Activated T-helper 2 cell treated with anti-CD3 and anti-CD28 coated beads, Interferon-gamma antibody, Interleukin-2, Interleukin-4, amounts not matched to agents 10 μg/mL and 5 μg/mL and 100 μg/mL, durations not matched to agents 14 hours and 24 hours and 36 hours (primary cell): ENCODE results near the gene C17orf75. TPM values are rescaled to one million over a fixed set of nuclear protein-coding genes. Genes with fewer than 3 reads are reported as not detected.
A peak's percentile ranks its signal among the peaks of the same experiment; 100 is the strongest.
"Not testable (repeated sequence)": the region's sequence is repeated elsewhere in the genome, so short reads cannot be mapped to it uniquely, and the experiment has no call there.

ENCODE experiments used
- DNase-seq: peaks from one replicate; pipeline ENCODE4 v3.0.0; 2021; ENCODE audit warnings: low spot score
- H3K27ac Mint-ChIP-seq: one replicate; pipeline ENCODE4 v1.8.0; 2021; ENCODE audit warnings: mixed read lengths
- H3K27me3 Mint-ChIP-seq: one replicate; pipeline ENCODE4 v1.8.0; 2021; ENCODE audit warnings: low read depth, mixed read lengths
- H3K36me3 Mint-ChIP-seq: one replicate; pipeline ENCODE4 v1.8.0; 2021; ENCODE audit warnings: low read depth, mixed read lengths
- H3K4me1 Mint-ChIP-seq: one replicate; pipeline ENCODE4 v1.8.0; 2021; ENCODE audit warnings: low read depth, mixed read lengths
- H3K4me3 Mint-ChIP-seq: one replicate; pipeline ENCODE4 v1.8.0; 2021; ENCODE audit warnings: low read depth, mild to moderate bottlenecking, moderate library complexity, mixed read lengths
- H3K9me3 Mint-ChIP-seq: one replicate; pipeline ENCODE4 v1.8.0; 2021; ENCODE audit warnings: mixed read lengths
- intact Hi-C: fragments of 100-400 bp; cut with micrococcal nuclease; formaldehyde crosslinking; loops from one replicate; pipeline ENCODE4 v1.15.1; 2023
- total RNA-seq: library from RNA; stranded (reverse); gene quantifications from 2 replicates; pipeline ENCODE4 v1.2.3, GENCODE V29; 2022

The C17orf75 gene, protein sequence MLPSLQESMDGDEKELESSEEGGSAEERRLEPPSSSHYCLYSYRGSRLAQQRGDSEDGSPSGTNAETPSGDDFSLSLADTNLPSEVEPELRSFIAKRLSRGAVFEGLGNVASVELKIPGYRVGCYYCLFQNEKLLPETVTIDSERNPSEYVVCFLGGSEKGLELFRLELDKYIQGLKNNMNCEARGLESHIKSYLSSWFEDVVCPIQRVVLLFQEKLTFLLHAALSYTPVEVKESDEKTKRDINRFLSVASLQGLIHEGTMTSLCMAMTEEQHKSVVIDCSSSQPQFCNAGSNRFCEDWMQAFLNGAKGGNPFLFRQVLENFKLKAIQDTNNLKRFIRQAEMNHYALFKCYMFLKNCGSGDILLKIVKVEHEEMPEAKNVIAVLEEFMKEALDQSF
- total RNA-seq, result 25.6 and 32.8 TPM in 2 replicates

GRCh38 chr17:32341857-32342602, at the start of gene C17orf75:
C17orf75 (minus strand) TSS chr17:32342173; CDS start chr17:32342139, 34 bp downstream.
- peak; percentile 73 for DNase-seq
- Mint-ChIP-seq H3K4me1 (peaks cover 24% of the 10 kb centered on the region), H3K9me3 (no peaks in the 10 kb centered on the region), H3K4me3 (peak within 1 kb of the TSS; percentile 90), H3K27ac (peak within 1 kb of the TSS; percentile 96), H3K36me3 (peaks cover 17% of the 10 kb centered on the region), H3K27me3 (no peaks in the 10 kb centered on the region)
- intact Hi-C loops, result loop anchor here (1.0 kb wide), 1 partner anchor 8 kb away; the partner anchor contains the start of gene ZNF207

GRCh38 chr17:32388613-32389459, 46.9 kb upstream of the C17orf75 start:
- Mint-ChIP-seq H3K27me3 (no peaks in the 10 kb centered on the region), H3K4me1 (no peaks in the 10 kb centered on the region), H3K27ac (no peak overlapping the region), H3K9me3 (no peaks in the 10 kb centered on the region), H3K36me3 (peaks cover 12% of the 10 kb centered on the region), H3K4me3 (no peak overlapping the region)
- intact Hi-C loops, result no loop called here
- DNase-seq, result no peak

DNA sequence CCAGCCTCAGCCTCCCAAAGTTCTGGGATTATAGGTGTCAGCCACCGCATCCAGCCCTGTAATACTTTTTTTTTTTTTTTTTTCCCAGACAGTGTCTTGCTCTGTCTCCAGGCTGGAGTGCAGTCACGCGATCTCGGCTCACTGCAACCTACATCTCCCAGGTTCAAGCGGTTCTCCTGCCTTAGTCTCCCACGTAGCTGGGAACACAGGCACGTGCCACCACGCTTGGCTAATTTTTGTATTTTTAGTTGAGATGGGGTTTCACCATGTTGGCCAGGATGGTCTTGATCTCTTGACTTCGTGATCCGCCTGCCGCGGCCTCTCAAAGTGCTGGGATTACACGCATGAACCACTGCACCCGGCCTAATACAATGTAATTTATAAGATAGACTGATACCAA, 46.2 kb upstream of the C17orf75 start:
- H3K27ac Mint-ChIP-seq, H3K4me1 Mint-ChIP-seq, H3K9me3 Mint-ChIP-seq, DNase-seq, intact Hi-C loops, H3K4me3 Mint-ChIP-seq, H3K27me3 Mint-ChIP-seq: not testable (repeated sequence)
- peaks cover 12% of the 10 kb centered on the region for H3K36me3 Mint-ChIP-seq

- Mint-ChIP-seq H3K4me3 (no peak overlapping the region), H3K9me3 (no peaks in the 10 kb centered on the region), H3K36me3 (peaks cover 24% of the 10 kb centered on the region), H3K27me3 (no peaks in the 10 kb centered on the region), H3K4me1 (peaks cover 3% of the 10 kb centered on the region), H3K27ac (no peak overlapping the region)
- intact Hi-C loops, result no loop called here
- DNase-seq, result no peak
These were observed 44.9 kb upstream of the C17orf75 start for GRCh38 chr17:32386844-32387243.

DNA sequence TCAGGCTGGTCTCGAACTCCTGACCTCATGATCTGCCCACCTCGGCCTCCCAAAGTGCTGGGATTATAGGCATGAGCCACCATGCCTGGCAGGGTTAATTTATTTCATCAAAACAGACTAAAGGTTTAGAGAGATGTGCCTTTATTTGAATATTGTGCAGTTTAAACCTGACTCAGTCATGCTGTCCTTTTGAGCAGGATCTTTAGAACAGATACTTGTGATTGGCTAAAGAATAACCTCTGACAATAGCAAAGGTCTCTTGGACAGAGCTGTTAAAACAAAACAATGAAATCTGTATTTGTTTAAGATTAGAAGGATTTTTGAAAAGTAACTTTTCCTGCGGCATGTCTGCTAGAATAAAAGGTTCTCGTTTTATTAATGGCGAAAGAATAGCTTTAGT, 44.0 kb upstream of the C17orf75 start:
- no peaks in the 10 kb centered on the region for H3K27me3 Mint-ChIP-seq
- H3K36me3 Mint-ChIP-seq, result peaks cover 32% of the 10 kb centered on the region
- H3K4me1 Mint-ChIP-seq, result peaks cover 3% of the 10 kb centered on the region
- no peak overlapping the region for H3K4me3 Mint-ChIP-seq
- no peaks in the 10 kb centered on the region for H3K9me3 Mint-ChIP-seq
- DNase-seq, result no peak
- intact Hi-C loops, result no loop called here
- no peak overlapping the region for H3K27ac Mint-ChIP-seq

- H3K9me3 Mint-ChIP-seq, result no peaks in the 10 kb centered on the region
- H3K36me3 Mint-ChIP-seq, result peaks cover 41% of the 10 kb centered on the region
- no peak overlapping the region for H3K4me3 Mint-ChIP-seq
- H3K27me3 Mint-ChIP-seq, result no peaks in the 10 kb centered on the region
- intact Hi-C loops, result no loop called here
- peaks cover 3% of the 10 kb centered on the region for H3K4me1 Mint-ChIP-seq
- H3K27ac Mint-ChIP-seq, result no peak overlapping the region
- no peak for DNase-seq
These were observed 43.1 kb upstream of the C17orf75 start for GRCh38 chr17:32385121-32385520.

DNA sequence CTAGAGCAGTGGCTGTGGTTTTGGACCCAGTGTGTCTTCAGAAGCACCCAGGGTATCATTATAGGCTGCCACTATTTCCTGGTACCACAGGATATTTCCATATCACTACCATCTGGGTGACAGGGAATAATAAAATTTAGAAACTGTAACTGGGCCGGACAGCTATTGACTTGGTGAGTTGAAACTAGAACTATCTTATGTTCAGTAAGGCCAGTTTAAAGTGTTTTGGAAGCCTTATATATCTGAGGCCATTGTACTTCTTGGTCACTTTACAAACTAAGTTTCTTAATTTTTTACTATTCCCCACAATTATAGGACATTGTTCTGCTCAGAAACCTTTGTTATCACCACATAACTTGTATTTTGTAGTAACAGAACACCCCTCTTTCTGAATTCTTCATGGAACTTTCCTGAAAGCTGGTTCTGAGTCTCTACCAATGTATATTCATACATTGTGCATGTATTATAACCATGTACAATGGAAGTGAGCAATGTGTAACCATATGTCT, 42.0 kb upstream of the C17orf75 start:
- H3K27ac Mint-ChIP-seq, result no peak overlapping the region
- intact Hi-C loops, result no loop called here
- H3K27me3 Mint-ChIP-seq, result no peaks in the 10 kb centered on the region
- H3K9me3 Mint-ChIP-seq, result no peaks in the 10 kb centered on the region
- H3K4me3 Mint-ChIP-seq, result no peak overlapping the region
- DNase-seq, result no peak
- H3K4me1 Mint-ChIP-seq, result peaks cover 3% of the 10 kb centered on the region
- peaks cover 47% of the 10 kb centered on the region for H3K36me3 Mint-ChIP-seq

DNA sequence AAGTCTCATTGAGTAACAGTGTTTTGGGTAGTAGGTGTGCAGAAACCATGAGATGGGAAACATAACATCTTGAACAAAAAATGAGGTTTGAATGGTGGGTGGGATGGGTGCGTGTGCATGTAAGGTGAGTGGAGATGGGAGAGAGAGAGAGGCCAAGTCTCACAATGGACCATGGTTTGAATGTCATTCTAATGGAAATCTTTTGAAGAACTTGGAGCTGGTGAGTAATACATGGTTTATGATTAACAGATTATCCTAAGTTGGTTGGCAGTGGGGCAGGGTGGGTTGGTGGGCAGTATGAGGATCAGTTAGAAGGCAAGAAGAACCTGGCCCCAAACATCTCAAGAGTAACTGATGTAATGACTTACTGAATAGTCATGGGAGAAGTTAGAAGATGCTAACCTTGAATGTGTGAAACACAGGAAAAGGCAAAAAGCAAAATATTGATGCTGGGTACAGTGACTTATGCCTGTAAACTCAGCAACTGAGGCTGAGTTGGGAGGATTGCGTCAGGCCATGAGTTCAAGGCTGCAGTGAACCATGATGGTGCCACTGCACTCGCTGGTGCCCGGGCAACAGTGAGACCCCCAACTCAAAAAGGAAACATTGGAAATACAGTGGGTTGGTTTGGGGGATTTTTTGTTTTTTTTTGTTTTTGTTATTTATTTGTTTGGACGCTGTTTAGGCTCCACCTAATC, 40.7 kb upstream of the C17orf75 start:
- Mint-ChIP-seq H3K27me3 (no peaks in the 10 kb centered on the region), H3K4me3 (no peak overlapping the region), H3K36me3 (peaks cover 58% of the 10 kb centered on the region), H3K27ac (peak overlapping the region; percentile 34), H3K9me3 (no peaks in the 10 kb centered on the region), H3K4me1 (peaks cover 4% of the 10 kb centered on the region)
- DNase-seq, result no peak
- intact Hi-C loops, result no loop called here

DNA sequence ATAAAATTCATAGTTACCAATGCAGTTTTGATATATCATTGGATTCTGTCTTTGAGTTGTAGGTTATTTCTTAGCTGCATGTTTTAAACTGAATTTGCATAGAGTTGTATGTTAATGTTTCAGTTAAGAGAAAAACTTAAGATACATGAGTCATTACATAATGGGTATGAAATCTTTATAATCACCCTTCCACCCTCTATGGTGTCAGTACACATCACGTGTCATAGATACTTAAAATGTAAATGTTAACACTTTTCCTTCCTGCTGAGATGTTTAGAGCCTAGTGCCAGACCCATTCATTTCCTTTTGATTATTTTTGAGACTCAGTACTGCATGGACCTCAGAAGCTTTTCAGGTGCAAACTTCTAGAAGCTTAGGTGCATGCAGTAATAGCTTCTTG, 28.5 kb upstream of the C17orf75 start:
- no peak overlapping the region for H3K4me3 Mint-ChIP-seq
- intact Hi-C loops, result no loop called here
- no peak overlapping the region for H3K27ac Mint-ChIP-seq
- no peaks in the 10 kb centered on the region for H3K27me3 Mint-ChIP-seq
- H3K36me3 Mint-ChIP-seq, result peaks cover 78% of the 10 kb centered on the region
- DNase-seq, result no peak
- no peaks in the 10 kb centered on the region for H3K9me3 Mint-ChIP-seq
- H3K4me1 Mint-ChIP-seq, result peaks cover 18% of the 10 kb centered on the region

GRCh38 chr17:32361270-32361669, 19.3 kb upstream of the C17orf75 start:
- H3K9me3 Mint-ChIP-seq, result no peaks in the 10 kb centered on the region
- no peak for DNase-seq
- H3K36me3 Mint-ChIP-seq, result peaks cover 66% of the 10 kb centered on the region
- H3K27ac Mint-ChIP-seq, result no peak overlapping the region
- H3K27me3 Mint-ChIP-seq, result no peaks in the 10 kb centered on the region
- no peak overlapping the region for H3K4me3 Mint-ChIP-seq
- peaks cover 16% of the 10 kb centered on the region for H3K4me1 Mint-ChIP-seq
- intact Hi-C loops, result no loop called here

GRCh38 chr17:32357615-32358014, 15.6 kb upstream of the C17orf75 start:
- no peak for DNase-seq
- H3K27me3 Mint-ChIP-seq, result no peaks in the 10 kb centered on the region
- H3K36me3 Mint-ChIP-seq, result peaks cover 71% of the 10 kb centered on the region
- peaks cover 33% of the 10 kb centered on the region for H3K4me1 Mint-ChIP-seq
- H3K9me3 Mint-ChIP-seq, result no peaks in the 10 kb centered on the region
- H3K4me3 Mint-ChIP-seq, result no peak overlapping the region
- no peak overlapping the region for H3K27ac Mint-ChIP-seq
- intact Hi-C loops, result no loop called here

- intact Hi-C loops, result no loop called here
- Mint-ChIP-seq H3K27ac (no peak overlapping the region), H3K9me3 (no peaks in the 10 kb centered on the region)
These were observed 14.8 kb upstream of the C17orf75 start for GRCh38 chr17:32356750-32357149.

More at GRCh38 chr17:32356750-32357149, 14.8 kb upstream of the C17orf75 start:
- Mint-ChIP-seq H3K36me3 (peaks cover 71% of the 10 kb centered on the region), H3K27me3 (no peaks in the 10 kb centered on the region), H3K4me3 (no peak overlapping the region), H3K4me1 (peaks cover 31% of the 10 kb centered on the region)
- no peak for DNase-seq
